Esophagus muscularis mucosa (tissue), 4 donors: ENCODE results near the gene ACAA1. TPM values are rescaled to one million over a fixed set of nuclear protein-coding genes. Genes with fewer than 3 reads are reported as not detected.
A peak's percentile ranks its signal among the peaks of the same experiment; 100 is the strongest.

ENCODE experiments used
- DNase-seq: peaks from one replicate; pipeline ENCODE4 v3.0.0-alpha.2; 2017; ENCODE audit errors: extremely low spot score
- H3K27ac ChIP-seq, 4 donors: fragments of 200-600 bp; sonication (generic); replicated peaks in 1 of 4; 1 replicate in 3 of 4; 2 replicates in 1 of 4; pipeline ENCODE4 v1.5.1; 2016 to 2019; ENCODE audit warnings: mild to moderate bottlenecking in 1 of 4
- H3K27me3 ChIP-seq, 4 donors: fragments of 200-600 bp; sonication (generic); one replicate each; pipeline versions ENCODE4 v1.5.1 to v1.6.0; 2016 to 2019
- H3K36me3 ChIP-seq, 4 donors: fragments of 200-600 bp; sonication (generic); one replicate each; pipeline ENCODE4 v1.5.1; 2016 to 2019
- H3K4me1 ChIP-seq, 4 donors: fragments of 200-600 bp; sonication (generic); one replicate each; pipeline ENCODE4 v1.5.1; 2016 to 2019
- H3K4me3 ChIP-seq, 4 donors: fragments of 200-600 bp; sonication (generic); 1 replicate in 2 of 4; 2 replicates in 2 of 4; pipeline ENCODE4 v1.5.1; 2016 to 2019; ENCODE audit warnings: mild to moderate bottlenecking in 4 of 4, moderate library complexity in 1 of 4
- H3K9me3 ChIP-seq, 4 donors: fragments of 200-600 bp; sonication (generic); 1 replicate in 3 of 4; 2 replicates in 1 of 4; pipeline ENCODE4 v1.5.1; 2016 to 2019
- EP300 ChIP-seq: sonication (generic); formaldehyde crosslinking; IDR thresholded peaks from one replicate; pipeline ENCODE4 v1.6.1; 2017; ENCODE audit warnings: antibody characterized with exemption
- POLR2A ChIP-seq: fragments of 450-650 bp; IDR thresholded peaks from one replicate; pipeline ENCODE4 v1.6.1; 2017; ENCODE audit warnings: antibody characterized with exemption, moderate library complexity, mild to moderate bottlenecking, low read depth
- POLR2AphosphoS5 ChIP-seq, 2 donors: sonication (generic); formaldehyde crosslinking; IDR thresholded peaks; one replicate each; pipeline ENCODE4 v1.6.1; 2017; ENCODE audit warnings: antibody characterized with exemption in 2 of 2
- WGBS: methylation state at CpG from one replicate; pipeline ENCODE4 v1.1.5; 2018; 5-methylcytosine and 5-hydroxymethylcytosine counted together
- intact Hi-C: fragments of 100-400 bp; cut with DNase I; formaldehyde crosslinking; loops from one replicate; pipeline ENCODE4 v1.15.1; 2023
- total RNA-seq, 4 donors: library from RNA; depleted of rRNA; stranded (reverse); fragments of >200 nt; gene quantifications; one replicate each; pipeline versions ENCODE4 v1.1.0 to v1.2.1, GENCODE V29; 2016
- TF ChIP-seq, protein P1 (sequence below), 3 experiments: fragments of 200-600 bp in 2 of 3; fragments of 450-650 bp in 1 of 3; sonication (generic) in 2 of 3; IDR thresholded peaks; one replicate each; pipeline ENCODE4 v1.5.1; 2017 to 2019; ENCODE audit warnings: antibody characterized with exemption in 3 of 3, mild to moderate bottlenecking in 2 of 3, moderate library complexity in 1 of 3

Gene ACAA1
- total RNA-seq, 4 donors from 2014 or later = 31.3 to 49.4 (median 39.1) TPM

GRCh38 chr3:38154033-38154494 is 17.1 kb upstream of the ACAA1 start:
- TF ChIP-seq POLR2AphosphoS5 (IDR thresholded peaks at IDR 0.05) (peak in 1 of 2 donors; percentile 41), EP300 (no peak), POLR2A (no peak)
- TF ChIP-seq, protein P1, sequence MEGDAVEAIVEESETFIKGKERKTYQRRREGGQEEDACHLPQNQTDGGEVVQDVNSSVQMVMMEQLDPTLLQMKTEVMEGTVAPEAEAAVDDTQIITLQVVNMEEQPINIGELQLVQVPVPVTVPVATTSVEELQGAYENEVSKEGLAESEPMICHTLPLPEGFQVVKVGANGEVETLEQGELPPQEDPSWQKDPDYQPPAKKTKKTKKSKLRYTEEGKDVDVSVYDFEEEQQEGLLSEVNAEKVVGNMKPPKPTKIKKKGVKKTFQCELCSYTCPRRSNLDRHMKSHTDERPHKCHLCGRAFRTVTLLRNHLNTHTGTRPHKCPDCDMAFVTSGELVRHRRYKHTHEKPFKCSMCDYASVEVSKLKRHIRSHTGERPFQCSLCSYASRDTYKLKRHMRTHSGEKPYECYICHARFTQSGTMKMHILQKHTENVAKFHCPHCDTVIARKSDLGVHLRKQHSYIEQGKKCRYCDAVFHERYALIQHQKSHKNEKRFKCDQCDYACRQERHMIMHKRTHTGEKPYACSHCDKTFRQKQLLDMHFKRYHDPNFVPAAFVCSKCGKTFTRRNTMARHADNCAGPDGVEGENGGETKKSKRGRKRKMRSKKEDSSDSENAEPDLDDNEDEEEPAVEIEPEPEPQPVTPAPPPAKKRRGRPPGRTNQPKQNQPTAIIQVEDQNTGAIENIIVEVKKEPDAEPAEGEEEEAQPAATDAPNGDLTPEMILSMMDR (IDR thresholded peaks at IDR 0.05) = no peak
- H3K4me1 ChIP-seq = no peaks in the 10 kb centered on the region
- no peak overlapping the region for H3K4me3 ChIP-seq
- no peaks in the 10 kb centered on the region for H3K27me3 ChIP-seq
- 75% methylated on average over 2 of the region's 2 CpGs for WGBS
- no peaks in the 10 kb centered on the region for H3K36me3 ChIP-seq
- DNase-seq = no peak
- H3K27ac ChIP-seq = no peak overlapping the region
- intact Hi-C loops = no loop called here
- no peaks in the 10 kb centered on the region for H3K9me3 ChIP-seq

DNA sequence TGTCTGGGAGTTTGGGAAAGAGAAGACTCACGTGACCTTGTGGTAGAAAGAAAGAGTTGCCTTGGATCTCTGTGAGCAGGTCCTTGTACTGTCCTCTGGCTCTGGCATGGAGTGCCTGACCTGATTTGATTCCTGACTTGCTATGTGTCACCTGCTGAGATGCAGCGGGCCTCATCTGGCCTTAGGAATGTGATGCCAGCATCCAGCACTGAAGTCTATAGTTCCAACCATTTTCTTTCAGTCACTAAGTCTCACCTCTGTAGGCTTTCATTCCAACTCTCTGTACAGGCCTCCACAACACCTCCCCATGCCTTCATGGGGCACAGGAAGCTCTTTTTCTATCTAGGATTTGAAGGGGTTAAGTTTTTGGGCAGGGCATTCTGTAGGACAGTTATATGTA is 16.3 kb upstream of the ACAA1 start:
- H3K27ac ChIP-seq = no peak overlapping the region
- no peaks in the 10 kb centered on the region for H3K36me3 ChIP-seq
- DNase-seq = peak; percentile 64
- H3K4me3 ChIP-seq = no peak overlapping the region
- H3K4me1 ChIP-seq = no peaks in the 10 kb centered on the region
- no peaks in the 10 kb centered on the region for H3K27me3 ChIP-seq
- intact Hi-C loops = no loop called here
- TF ChIP-seq EP300 (no peak), POLR2AphosphoS5 (IDR thresholded peaks at IDR 0.05) (no peak), POLR2A (no peak)
- TF ChIP-seq, protein P1 (IDR thresholded peaks at IDR 0.05) = no peak
- no peaks in the 10 kb centered on the region for H3K9me3 ChIP-seq
- 95% methylated on average over 2 of the region's 2 CpGs for WGBS

DNA sequence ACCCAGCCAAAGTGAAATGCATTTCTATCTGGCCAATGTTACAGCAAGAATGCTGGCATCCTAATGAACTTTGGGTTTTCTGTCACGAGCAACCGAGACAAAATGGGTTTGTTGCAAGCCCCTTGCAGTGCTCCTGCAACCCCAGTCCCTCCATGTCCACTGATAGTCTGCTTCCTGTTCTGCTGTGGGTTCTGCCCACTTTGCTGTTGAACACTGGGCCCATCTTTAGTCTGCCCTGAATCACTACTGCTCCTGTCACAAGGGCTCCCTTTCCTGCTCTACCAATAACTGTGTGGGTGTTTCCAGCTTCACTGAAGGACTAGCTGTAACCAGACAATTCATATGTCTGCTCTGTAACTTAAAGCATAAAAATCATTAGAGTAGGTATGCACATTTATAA is 15.7 kb upstream of the ACAA1 start:
- intact Hi-C loops = no loop called here
- Histone ChIP-seq H3K4me3 (no peak overlapping the region), H3K27ac (no peak overlapping the region), H3K27me3 (no peaks in the 10 kb centered on the region), H3K4me1 (no peaks in the 10 kb centered on the region), H3K9me3 (no peaks in the 10 kb centered on the region), H3K36me3 (no peaks in the 10 kb centered on the region)
- TF ChIP-seq POLR2A (no peak), POLR2AphosphoS5 (IDR thresholded peaks at IDR 0.05) (no peak), EP300 (no peak)
- TF ChIP-seq, protein P1 (IDR thresholded peaks at IDR 0.05) = no peak
- WGBS = 100% methylated on average over 2 of the region's 2 CpGs
- DNase-seq = peak; percentile 26

DNA sequence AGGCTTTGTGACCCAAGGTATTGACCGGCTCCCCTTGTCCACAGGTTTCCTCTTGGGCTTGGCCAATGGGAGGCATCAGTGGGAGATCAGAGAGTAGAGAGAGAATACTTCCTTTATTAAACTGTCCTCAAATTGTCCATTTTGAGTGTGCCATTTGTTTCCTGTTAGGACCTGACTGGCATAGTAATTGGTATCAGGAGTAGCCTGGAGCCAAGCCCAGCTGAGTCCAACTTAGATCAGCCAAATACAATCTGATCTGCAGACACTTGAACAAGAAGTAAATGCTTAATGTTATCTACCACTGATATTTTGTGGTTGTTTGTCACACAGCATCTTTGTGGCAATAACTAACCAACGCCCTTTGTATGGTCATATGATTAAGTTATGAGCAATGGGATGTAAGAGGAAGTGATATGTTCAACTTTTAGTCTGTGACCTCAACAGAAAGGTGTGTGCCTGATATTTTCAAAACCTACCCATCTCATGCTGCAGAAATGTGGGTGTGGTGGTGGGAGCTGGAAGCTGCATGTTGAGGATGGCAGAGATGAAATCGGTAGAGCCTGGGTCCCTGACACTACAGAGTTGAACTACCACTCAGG is 14.8 kb upstream of the ACAA1 start:
- H3K9me3 ChIP-seq = peaks cover 0 to 5% (median 0%) of the 10 kb centered on the region in 4 donors
- H3K4me1 ChIP-seq = no peaks in the 10 kb centered on the region
- no peak for TF ChIP-seq POLR2A
- TF ChIP-seq EP300 = no peak
- no peak for TF ChIP-seq POLR2AphosphoS5 (IDR thresholded peaks at IDR 0.05)
- TF ChIP-seq, protein P1 (IDR thresholded peaks at IDR 0.05) = no peak
- no peak overlapping the region for H3K4me3 ChIP-seq
- no peaks in the 10 kb centered on the region for H3K36me3 ChIP-seq
- no peaks in the 10 kb centered on the region for H3K27me3 ChIP-seq
- intact Hi-C loops = no loop called here
- DNase-seq = no peak
- WGBS = 93% methylated on average over 3 of the region's 3 CpGs
- H3K27ac ChIP-seq = no peak overlapping the region
